IMR-90 (cell line): ENCODE measurements around the gene FTO. TPM values are rescaled to one million over a fixed set of nuclear protein-coding genes. Genes with fewer than 3 reads are reported as not detected.

Source experiments
- ATAC-seq: fragments of 200-7000 bp; cut with Tn5 transposase; 2 replicates; pipeline ENCODE4 v1.9.1; 2020; ENCODE audit warnings: low read depth, mild to moderate bottlenecking, moderate library complexity
- BruUV-seq: library from RNA; stranded (reverse); fragments of 400-500 nt; replicated peaks from 2 replicates; lab custom pipeline; 2021; lab: Mats Ljungman, UMichigan
- CTCF ChIA-PET: fragments of 300-600 bp; formaldehyde crosslinking; extraction: SDS; loops from one replicate; lab custom pipeline; 2021; ENCODE audit warnings: antibody characterized with exemption; lab: Yijun Ruan, JAX
- POLR2A ChIA-PET: fragments of 300-600 bp; sonication (Branson Sonifier 250); formaldehyde crosslinking; loops from one replicate; lab custom pipeline; 2022; ENCODE audit warnings: antibody characterized with exemption; ENCODE audit not compliant: unreplicated experiment; lab: Charles Lee
- DNase-seq: peaks from one replicate; pipeline ENCODE4 v3.0.0; 2013
- H2AFZ ChIP-seq: replicated peaks from 2 replicates; pipeline ENCODE3; 2013; ENCODE audit warnings: low read length, mild to moderate bottlenecking; ENCODE audit not compliant: poor library complexity
- H2AK5ac ChIP-seq: 2 replicates; pipeline ENCODE4 v1.6.1; 2013; ENCODE audit warnings: low read depth, low read length, inconsistent platforms
- H2AK9ac ChIP-seq: replicated peaks from 2 replicates; pipeline ENCODE3; 2013; ENCODE audit warnings: mild to moderate bottlenecking, low read depth, low read length, moderate library complexity; ENCODE audit not compliant: poor library complexity
- H2BK120ac ChIP-seq: 2 replicates; pipeline ENCODE4 v1.6.1; 2013; ENCODE audit warnings: low read depth, low read length, inconsistent platforms
- H2BK15ac ChIP-seq: 3 replicates; pipeline ENCODE4 v1.6.1; 2013; ENCODE audit warnings: low read depth, low read length, inconsistent platforms
- H2BK20ac ChIP-seq: 2 replicates; pipeline ENCODE4 v1.6.1; 2013; ENCODE audit warnings: low read depth, mild to moderate bottlenecking, inconsistent platforms, low read length, moderate library complexity
- H2BK5ac ChIP-seq: 2 replicates; pipeline ENCODE4 v1.6.1; 2013; ENCODE audit warnings: mild to moderate bottlenecking, low read depth, low read length, inconsistent platforms; ENCODE audit not compliant: poor library complexity, severe bottlenecking
- H3K14ac ChIP-seq: replicated peaks from 2 replicates; pipeline ENCODE4 v1.6.1; 2013; ENCODE audit warnings: low read depth, low read length, inconsistent platforms
- H3K18ac ChIP-seq: 2 replicates; pipeline ENCODE4 v1.6.1; 2013; ENCODE audit warnings: low read depth, low read length, control low read depth
- H3K23ac ChIP-seq: 2 replicates; pipeline ENCODE4 v1.6.1; 2013; ENCODE audit warnings: low read depth, low read length, inconsistent platforms
- H3K27ac ChIP-seq: 2 replicates; pipeline ENCODE4 v1.5.1; 2013; ENCODE audit warnings: mild to moderate bottlenecking, control low read depth, low read length; ENCODE audit not compliant: insufficient read depth
- H3K27me3 ChIP-seq: 2 replicates; pipeline ENCODE4 v1.6.1; 2013; ENCODE audit warnings: low read length; ENCODE audit not compliant: control insufficient read depth, insufficient read depth
- H3K36me3 ChIP-seq: 2 replicates; pipeline ENCODE4 v1.6.1; 2013; ENCODE audit warnings: low read length, mixed read lengths; ENCODE audit not compliant: control insufficient read depth, insufficient read depth
- H3K4ac ChIP-seq: 2 replicates; pipeline ENCODE4 v1.6.1; 2013; ENCODE audit warnings: low read depth, low read length, inconsistent platforms
- H3K4me1 ChIP-seq: 2 replicates; pipeline ENCODE4 v1.6.1; 2013; ENCODE audit warnings: low read length, mixed read lengths; ENCODE audit not compliant: control insufficient read depth, insufficient read depth
- H3K4me2 ChIP-seq: 2 replicates; pipeline ENCODE4 v1.6.1; 2013; ENCODE audit warnings: low read depth, mild to moderate bottlenecking, control low read depth, low read length, moderate library complexity
- H3K4me3 ChIP-seq: 2 replicates; pipeline ENCODE4 v1.5.1; 2013; ENCODE audit warnings: low read depth, mild to moderate bottlenecking, control low read depth, low read length, moderate library complexity; ENCODE audit not compliant: insufficient read depth
- H3K56ac ChIP-seq: 2 replicates; pipeline ENCODE4 v1.6.1; 2013; ENCODE audit warnings: low read length, inconsistent platforms; ENCODE audit not compliant: insufficient read depth; ENCODE audit errors: extremely low read depth
- H3K79me1 ChIP-seq, 2 experiments: 2 replicates each; pipeline ENCODE4 v1.6.1; 2013; ENCODE audit warnings: low read length in 2 of 2, inconsistent platforms in 1 of 2, low read depth in 1 of 2
- H3K9ac ChIP-seq: 2 replicates; pipeline ENCODE4 v1.6.1; 2013; ENCODE audit warnings: low read depth, low read length, control low read depth
- H3K9me1 ChIP-seq: 2 replicates; pipeline ENCODE4 v1.6.1; 2013; ENCODE audit warnings: low read length, inconsistent platforms; ENCODE audit not compliant: insufficient read depth
- H3K9me3 ChIP-seq: 2 replicates; pipeline ENCODE4 v1.6.1; 2013; ENCODE audit warnings: low read length; ENCODE audit not compliant: control insufficient read depth, insufficient read depth
- H4K20me1 ChIP-seq: 2 replicates; pipeline ENCODE4 v1.6.1; 2013; ENCODE audit warnings: low read length, inconsistent platforms; ENCODE audit not compliant: insufficient read depth
- H4K5ac ChIP-seq: 2 replicates; pipeline ENCODE4 v1.6.1; 2013; ENCODE audit warnings: mild to moderate bottlenecking, low read depth, low read length, control low read depth
- H4K8ac ChIP-seq, 2 experiments: 2 replicates each; pipeline ENCODE4 v1.6.1; 2013; ENCODE audit warnings: low read depth in 2 of 2, low read length in 2 of 2, control low read depth in 1 of 2, inconsistent platforms in 1 of 2
- H4K91ac ChIP-seq: 2 replicates; pipeline ENCODE4 v1.6.1; 2013; ENCODE audit warnings: low read depth, low read length, inconsistent platforms; ENCODE audit not compliant: insufficient read depth
- BHLHE40 ChIP-seq: fragments of 150-350 bp; IDR thresholded peaks from 2 replicates; pipeline ENCODE4 v1.6.1; 2016; ENCODE audit warnings: mild to moderate bottlenecking, low read depth, low read length
- CHD1 ChIP-seq: IDR thresholded peaks from 2 replicates; pipeline ENCODE4 v1.6.1; 2012; ENCODE audit warnings: low read depth, low read length, improper control_type of control experiment
- FOS ChIP-seq: fragments of 150-350 bp; IDR thresholded peaks from 2 replicates; pipeline ENCODE4 v1.6.1; 2016; ENCODE audit warnings: low read depth, low read length
- MAFK ChIP-seq: IDR thresholded peaks from 2 replicates; pipeline ENCODE4 v1.6.1; 2012; ENCODE audit warnings: low read depth, low read length, improper control_type of control experiment
- MAZ ChIP-seq: IDR thresholded peaks from 2 replicates; pipeline ENCODE4 v1.6.1; 2012; ENCODE audit warnings: low read depth, mild to moderate bottlenecking, low read length, improper control_type of control experiment, moderate library complexity, borderline replicate concordance
- NFE2L2 ChIP-seq: fragments of 150-350 bp; IDR thresholded peaks from 2 replicates; pipeline ENCODE4 v1.6.1; 2016; ENCODE audit warnings: low read depth, mild to moderate bottlenecking, low read length
- POLR2A ChIP-seq: IDR thresholded peaks from 2 replicates; pipeline ENCODE4 v1.6.1; 2012; ENCODE audit warnings: mild to moderate bottlenecking, low read depth, low read length
- RAD21 ChIP-seq: IDR thresholded peaks from 2 replicates; pipeline ENCODE4 v1.6.1; 2012; ENCODE audit warnings: low read length, improper control_type of control experiment
- RCOR1 ChIP-seq: IDR thresholded peaks from 2 replicates; pipeline ENCODE4 v1.6.1; 2012; ENCODE audit warnings: mild to moderate bottlenecking, low read length, improper control_type of control experiment; ENCODE audit not compliant: insufficient replicate concordance
- RFX5 ChIP-seq: IDR thresholded peaks from 2 replicates; pipeline ENCODE4 v1.8.0; 2012; ENCODE audit warnings: low read depth, mild to moderate bottlenecking, low read length, moderate library complexity
- SMC3 ChIP-seq: fragments of 150-350 bp; IDR thresholded peaks from 2 replicates; pipeline ENCODE4 v1.6.1; 2016; ENCODE audit warnings: low read depth, mild to moderate bottlenecking, antibody characterized with exemption, low read length, moderate library complexity
- WGBS, 2 experiments: methylation state at CpG; one replicate each; pipeline versions ENCODE4 v1.1.5 to v1.1.7; 2013; ENCODE audit warnings: missing lambda C conversion rate in 2 of 2; ENCODE audit not compliant: insufficient read length in 1 of 2; ENCODE audit errors: extremely low coverage in 2 of 2; 5-methylcytosine and 5-hydroxymethylcytosine counted together
- dilution Hi-C: fragments of 300-500 bp; cut with HindIII; formaldehyde crosslinking; loops from one replicate; pipeline ENCODE4 v1.14.3; 2018; ENCODE audit warnings: low sequenced_read_pairs; ENCODE audit not compliant: unreplicated experiment
- in situ Hi-C: fragments of 300-500 bp; cut with MboI; formaldehyde crosslinking; loops from 3 replicates; pipeline ENCODE4 v1.14.3; 2019; ENCODE audit warnings: low sequenced_read_pairs, inconsistent platforms, mixed read lengths
- intact Hi-C: fragments of 100-400 bp; cut with micrococcal nuclease; formaldehyde crosslinking; loops from 2 replicates; pipeline ENCODE4 v1.10.0; 2022
- polyA plus RNA-seq, 3 experiments: library from polyadenylated mRNA; depleted of rRNA; stranded (reverse); fragments of >200 nt; gene quantifications; 2 replicates each; pipeline ENCODE4 v1.2.3, GENCODE V29; 2012; ENCODE audit warnings: low replicate concordance in 1 of 3
- total RNA-seq: library from RNA; depleted of rRNA; stranded (reverse); fragments of >200 nt; gene quantifications from 2 replicates; pipeline ENCODE4 v1.2.3, GENCODE V29; 2012
- TF ChIP-seq, protein P1 (sequence below): fragments of 150-350 bp; IDR thresholded peaks from 2 replicates; pipeline ENCODE4 v1.6.1; 2017; ENCODE audit warnings: mild to moderate bottlenecking, antibody characterized with exemption, low read length, low read depth
- TF ChIP-seq, protein P2 (sequence below): conservative IDR thresholded peaks from 2 replicates; pipeline ENCODE4 v1.5.1; 2012; ENCODE audit warnings: mild to moderate bottlenecking, low read depth, low read length, improper control_type of control experiment

FTO gene
- total and polyA plus RNA-seq, 2 of the 4 experiments (the other 2 are of a cell fraction), result 70.3 to 132 TPM

- no peak for DNase-seq
- no peaks in the 10 kb centered on the region for H3K36me3 ChIP-seq
- no peak overlapping the region for H4K8ac ChIP-seq
- H2BK20ac ChIP-seq, result no peak overlapping the region
- H4K5ac ChIP-seq, result no peak overlapping the region
- H3K9me3 ChIP-seq, result no peaks in the 10 kb centered on the region
- H2BK120ac ChIP-seq, result no peak overlapping the region
- no peak overlapping the region for H2BK15ac ChIP-seq
- no peak overlapping the region for H3K14ac ChIP-seq
- H2AK5ac ChIP-seq, result no peak overlapping the region
- H3K79me1 ChIP-seq, result peaks cover 15 to 52% of the 10 kb centered on the region in 2 experiments
- in situ Hi-C loops (no loop called here), intact Hi-C loops (no loop called here), dilution Hi-C loops (no loop called here)
- no peak overlapping the region for H3K27ac ChIP-seq
- H2BK5ac ChIP-seq, result no peak overlapping the region
- H3K23ac ChIP-seq, result no peak overlapping the region
- H3K9ac ChIP-seq, result no peak overlapping the region
- ATAC-seq, result no peak
- no peak overlapping the region for H4K91ac ChIP-seq
- H2AK9ac ChIP-seq, result no peak overlapping the region
- H3K27me3 ChIP-seq, result no peaks in the 10 kb centered on the region
- peaks cover 30% of the 10 kb centered on the region for H4K20me1 ChIP-seq
- WGBS, 2 experiments, result no CpG with 5 or more reads among the region's 3 CpGs
- no peak for TF ChIP-seq RAD21
- TF ChIP-seq RFX5, result no peak
- TF ChIP-seq RCOR1, result no peak
- TF ChIP-seq, protein P1, sequence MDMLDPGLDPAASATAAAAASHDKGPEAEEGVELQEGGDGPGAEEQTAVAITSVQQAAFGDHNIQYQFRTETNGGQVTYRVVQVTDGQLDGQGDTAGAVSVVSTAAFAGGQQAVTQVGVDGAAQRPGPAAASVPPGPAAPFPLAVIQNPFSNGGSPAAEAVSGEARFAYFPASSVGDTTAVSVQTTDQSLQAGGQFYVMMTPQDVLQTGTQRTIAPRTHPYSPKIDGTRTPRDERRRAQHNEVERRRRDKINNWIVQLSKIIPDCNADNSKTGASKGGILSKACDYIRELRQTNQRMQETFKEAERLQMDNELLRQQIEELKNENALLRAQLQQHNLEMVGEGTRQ, result no peak
- TF ChIP-seq SMC3, result no peak
- no peak for TF ChIP-seq POLR2A
- TF ChIP-seq MAFK, result no peak
- TF ChIP-seq CHD1, result no peak
- TF ChIP-seq FOS, result no peak
- no peak for TF ChIP-seq NFE2L2
- TF ChIP-seq MAZ, result no peak
- TF ChIP-seq, protein P2, sequence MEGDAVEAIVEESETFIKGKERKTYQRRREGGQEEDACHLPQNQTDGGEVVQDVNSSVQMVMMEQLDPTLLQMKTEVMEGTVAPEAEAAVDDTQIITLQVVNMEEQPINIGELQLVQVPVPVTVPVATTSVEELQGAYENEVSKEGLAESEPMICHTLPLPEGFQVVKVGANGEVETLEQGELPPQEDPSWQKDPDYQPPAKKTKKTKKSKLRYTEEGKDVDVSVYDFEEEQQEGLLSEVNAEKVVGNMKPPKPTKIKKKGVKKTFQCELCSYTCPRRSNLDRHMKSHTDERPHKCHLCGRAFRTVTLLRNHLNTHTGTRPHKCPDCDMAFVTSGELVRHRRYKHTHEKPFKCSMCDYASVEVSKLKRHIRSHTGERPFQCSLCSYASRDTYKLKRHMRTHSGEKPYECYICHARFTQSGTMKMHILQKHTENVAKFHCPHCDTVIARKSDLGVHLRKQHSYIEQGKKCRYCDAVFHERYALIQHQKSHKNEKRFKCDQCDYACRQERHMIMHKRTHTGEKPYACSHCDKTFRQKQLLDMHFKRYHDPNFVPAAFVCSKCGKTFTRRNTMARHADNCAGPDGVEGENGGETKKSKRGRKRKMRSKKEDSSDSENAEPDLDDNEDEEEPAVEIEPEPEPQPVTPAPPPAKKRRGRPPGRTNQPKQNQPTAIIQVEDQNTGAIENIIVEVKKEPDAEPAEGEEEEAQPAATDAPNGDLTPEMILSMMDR, result no peak
- TF ChIP-seq BHLHE40, result no peak
- POLR2A ChIA-PET, result no interaction called here
- H3K4me3 ChIP-seq, result no peak overlapping the region
- no TSS peak for BruUV-seq
- H3K18ac ChIP-seq, result no peak overlapping the region
- no peak overlapping the region for H3K4me2 ChIP-seq
- CTCF ChIA-PET, result no interaction called here
- peaks cover 6% of the 10 kb centered on the region; the same call in 1 of the 2 replicates for H3K9me1 ChIP-seq
- H3K56ac ChIP-seq, result no peak overlapping the region
- H2AFZ ChIP-seq, result no peak overlapping the region
- H3K4me1 ChIP-seq, result peaks cover 3% of the 10 kb centered on the region
- H3K4ac ChIP-seq, result no peak overlapping the region
Observed at GRCh38 chr16:53740933-53741531, 37.1 kb downstream of the FTO start.
